Body of pancreas (tissue), 4 donors: ENCODE data around the gene AGBL4. TPM values are rescaled to one million over a fixed set of nuclear protein-coding genes. Genes with fewer than 3 reads are reported as not detected.
A peak's percentile ranks its signal among the peaks of the same experiment; 100 is the strongest.

Experiments used
- ATAC-seq: fragments of 150-250 bp; one replicate; pipeline ENCODE4 v1.9.1; 2016
- DNase-seq, 4 donors: peaks; one replicate each; pipeline ENCODE4 v3.0.0-alpha.2; 2019
- H3K27ac ChIP-seq, 4 donors: fragments of 200-600 bp; sonication (generic); 1 replicate in 3 of 4; 2 replicates in 1 of 4; pipeline versions ENCODE4 v1.5.1 to v1.6.1; 2016 to 2019; ENCODE audit warnings: mild to moderate bottlenecking in 1 of 4, mixed read lengths in 1 of 4, moderate library complexity in 1 of 4
- H3K27me3 ChIP-seq, 2 donors: fragments of 200-600 bp; sonication (generic); one replicate each; pipeline ENCODE4 v1.6.0; 2016; ENCODE audit warnings: mild to moderate bottlenecking in 1 of 2
- H3K36me3 ChIP-seq, 2 donors: fragments of 200-600 bp; sonication (generic); replicated peaks in 1 of 2; 2 replicates each; pipeline ENCODE4 v1.5.1; 2016; ENCODE audit warnings: low read depth in 2 of 2; ENCODE audit not compliant: insufficient read depth in 1 of 2
- H3K4me1 ChIP-seq: fragments of 200-600 bp; sonication (generic); one replicate; pipeline ENCODE4 v1.6.0; 2016
- H3K4me3 ChIP-seq, 2 donors: fragments of 200-600 bp; sonication (generic); 1 replicate in 1 of 2; 2 replicates in 1 of 2; pipeline ENCODE4 v1.5.1; 2016 to 2019
- H3K9me3 ChIP-seq, 3 donors: fragments of 200-600 bp; sonication (generic); 1 replicate in 2 of 3; 2 replicates in 1 of 3; pipeline ENCODE4 v1.5.1; 2016
- CTCF ChIP-seq, 7 experiments: fragments of 450-650 bp in 4 of 7; fragments of 200-600 bp in 3 of 7; sonication (generic) in 3 of 7; IDR thresholded peaks; one replicate each; pipeline ENCODE4 v1.5.1; 2016 to 2019; ENCODE audit warnings: antibody characterized with exemption in 7 of 7
- POLR2A ChIP-seq, 3 donors: fragments of 450-650 bp; IDR thresholded peaks; one replicate each; pipeline ENCODE4 v1.6.1; 2016; ENCODE audit warnings: antibody characterized with exemption in 3 of 3, mild to moderate bottlenecking in 2 of 3
- WGBS, 2 donors: methylation state at CpG; one replicate each; pipeline ENCODE4 v1.1.5; 2017; 5-methylcytosine and 5-hydroxymethylcytosine counted together
- intact Hi-C: fragments of 100-400 bp; cut with DNase I; formaldehyde crosslinking; loops from one replicate; pipeline ENCODE4 v1.15.1; 2023
- total RNA-seq, 2 donors: library from RNA; depleted of rRNA; stranded (reverse); fragments of >200 nt; gene quantifications; one replicate each; pipeline ENCODE4 v1.1.0, GENCODE V29; 2016

AGBL4 gene
- total RNA-seq, 2 donors from 2014 or later: 0.33 to 0.78 TPM

DNA sequence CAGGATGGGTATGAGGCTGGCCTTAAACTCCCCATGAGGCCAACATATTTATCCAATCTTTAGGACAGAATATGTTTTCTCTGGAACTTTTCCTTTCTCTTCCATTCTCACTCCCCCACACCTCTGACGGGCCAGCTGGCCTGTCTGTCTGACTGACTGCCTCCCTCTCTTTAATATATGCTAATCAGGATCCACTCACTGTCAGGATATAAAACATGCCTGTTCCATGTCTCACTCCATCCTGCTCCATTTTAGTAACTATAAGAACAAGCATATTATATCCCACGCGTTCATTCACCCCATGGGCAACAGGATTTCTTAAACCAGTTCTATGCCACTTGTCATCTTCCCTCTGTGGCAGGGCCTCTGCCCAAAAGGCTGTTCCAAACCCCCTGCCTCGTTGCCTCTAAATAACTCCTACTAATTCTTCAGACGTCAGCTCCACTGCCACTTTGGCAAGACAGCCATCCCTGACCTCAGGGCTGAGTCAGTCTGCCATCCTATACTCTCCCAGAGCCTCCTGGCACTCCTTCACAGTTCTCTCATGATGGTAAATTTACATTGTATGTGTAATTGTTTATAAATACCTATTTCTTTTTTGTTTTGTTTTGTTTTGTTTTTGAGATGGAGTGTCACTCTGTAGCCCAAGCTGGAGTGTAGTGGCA, 1467.4 kb downstream of the AGBL4 start:
- no peaks in the 10 kb centered on the region for H3K36me3 ChIP-seq
- no peak overlapping the region for H3K27ac ChIP-seq
- no peak for DNase-seq
- no peak overlapping the region for H3K4me3 ChIP-seq
- H3K4me1 ChIP-seq: no peaks in the 10 kb centered on the region
- TF ChIP-seq POLR2A (IDR thresholded peaks at IDR 0.05): no peak
- no peak for TF ChIP-seq CTCF (IDR thresholded peaks at IDR 0.05)
- no peaks in the 10 kb centered on the region for H3K27me3 ChIP-seq
- 72% methylated on average over 5 of the region's 5 CpGs for WGBS, 2 donors
- intact Hi-C loops: no loop called here
- H3K9me3 ChIP-seq: no peaks in the 10 kb centered on the region
- ATAC-seq: no peak

DNA sequence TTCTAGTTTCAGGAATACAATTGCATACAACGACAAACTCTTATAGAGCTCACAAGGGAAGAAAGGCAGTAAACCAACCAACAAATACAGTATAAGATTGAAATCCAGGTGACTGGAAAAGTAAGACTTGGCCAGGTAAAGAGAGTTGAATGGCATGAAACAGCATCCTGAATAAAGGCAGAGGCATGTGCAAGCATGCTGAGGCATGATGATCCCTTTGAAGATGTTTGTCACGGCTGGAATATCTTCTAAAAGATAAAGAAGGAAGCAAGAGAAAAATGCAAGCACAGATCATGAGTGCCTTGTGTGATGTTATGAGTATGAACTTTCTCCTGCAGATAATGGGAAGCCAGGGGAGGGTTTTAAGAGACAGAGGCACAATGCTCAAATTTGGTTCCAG, 1468.5 kb downstream of the AGBL4 start:
- H3K27ac ChIP-seq: no peak overlapping the region
- TF ChIP-seq CTCF (IDR thresholded peaks at IDR 0.05): no peak
- no peak for TF ChIP-seq POLR2A (IDR thresholded peaks at IDR 0.05)
- intact Hi-C loops: no loop called here
- DNase-seq (no peak), ATAC-seq (no peak)
- H3K27me3 ChIP-seq: no peaks in the 10 kb centered on the region
- H3K4me1 ChIP-seq: no peaks in the 10 kb centered on the region
- H3K9me3 ChIP-seq: no peaks in the 10 kb centered on the region
- H3K4me3 ChIP-seq: no peak overlapping the region
- H3K36me3 ChIP-seq: no peaks in the 10 kb centered on the region
- WGBS, 2 donors: 66 to 71% methylated on average over 2 of the region's 2 CpGs

- Histone ChIP-seq H3K27me3 (no peaks in the 10 kb centered on the region), H3K4me3 (no peak overlapping the region)
- no peak for DNase-seq
These were observed 1470.7 kb downstream of the AGBL4 start for GRCh38 chr1:48552903-48553606.

GRCh38 chr1:48552420-48552819, 1471.3 kb downstream of the AGBL4 start:
- no peaks in the 10 kb centered on the region for H3K27me3 ChIP-seq
- intact Hi-C loops: no loop called here
- no peaks in the 10 kb centered on the region for H3K36me3 ChIP-seq
- H3K4me3 ChIP-seq: no peak overlapping the region
- no peaks in the 10 kb centered on the region for H3K9me3 ChIP-seq
- peak in 1 of 4 donors; percentile 13 for DNase-seq
- no peak overlapping the region for H3K27ac ChIP-seq
- peak in 2 of 7 experiments; percentile 13 to 27 for TF ChIP-seq CTCF (IDR thresholded peaks at IDR 0.05)
- TF ChIP-seq POLR2A (IDR thresholded peaks at IDR 0.05): no peak
- 9 to 22% methylated on average over 1 of the region's 1 CpG for WGBS, 2 donors
- no peak for ATAC-seq
- H3K4me1 ChIP-seq: no peaks in the 10 kb centered on the region

More at GRCh38 chr1:48552903-48553606, 1470.7 kb downstream of the AGBL4 start:
- TF ChIP-seq CTCF (IDR thresholded peaks at IDR 0.05) (no peak), POLR2A (IDR thresholded peaks at IDR 0.05) (no peak)
- Histone ChIP-seq H3K9me3 (no peaks in the 10 kb centered on the region), H3K36me3 (no peaks in the 10 kb centered on the region), H3K4me1 (no peaks in the 10 kb centered on the region), H3K27ac (no peak overlapping the region)
- intact Hi-C loops: no loop called here
- WGBS, 2 donors: 70 to 77% methylated on average over 5 of the region's 5 CpGs
- no peak for ATAC-seq
